NCI-H1105 treated with DMSO at 0.1 percent for 48 hours (cell line): Measurements from ENCODE around the gene CCNY.
"Not testable (repeated sequence)": the region's sequence is repeated elsewhere in the genome, so short reads cannot be mapped to it uniquely, and the experiment has no call there.

ENCODE experiments used
- DNase-seq: peaks from one replicate; lab custom pipeline; 2025; lab: John Stamatoyannopoulos, UW

CCNY gene

DNA sequence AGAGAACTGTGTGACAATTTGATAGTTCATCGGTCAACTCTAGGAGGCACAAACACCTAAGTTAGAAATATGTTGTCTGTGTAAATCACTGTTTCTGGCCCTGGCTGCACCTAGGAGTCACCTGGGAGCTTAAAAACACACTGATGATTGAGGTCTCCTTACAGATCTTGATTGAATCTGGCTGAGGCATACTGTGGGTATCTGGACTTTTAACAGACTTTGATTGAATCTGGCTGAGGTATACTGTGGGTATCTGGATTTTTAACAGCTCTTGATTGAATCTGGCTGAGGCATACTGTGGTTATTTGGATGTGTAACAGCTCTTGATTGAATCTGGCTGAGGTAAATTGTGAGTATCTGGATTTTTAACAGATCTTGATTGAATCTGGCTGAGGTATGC, 181.9 kb downstream of the CCNY start:
- DNase-seq, result not testable (repeated sequence)

DNA sequence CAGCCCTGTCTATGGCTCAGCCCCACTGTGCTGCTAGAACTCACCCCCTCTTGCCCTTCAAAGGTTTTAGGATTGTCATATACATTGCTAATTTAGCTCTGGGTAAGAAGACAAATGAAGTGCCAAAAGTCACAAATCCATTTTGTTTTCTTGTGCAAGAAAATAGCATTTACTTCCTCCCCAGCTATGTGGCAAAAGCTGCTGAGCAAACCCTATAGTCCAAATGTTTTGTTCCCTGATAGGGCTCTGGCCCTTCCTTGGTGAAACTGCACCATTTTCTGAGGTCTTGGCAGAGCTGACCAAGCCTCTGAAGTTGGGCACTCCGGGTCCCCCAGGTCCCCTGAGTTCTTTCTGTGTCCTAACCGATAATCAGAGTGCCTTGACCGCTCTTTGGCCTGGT, 184.7 kb downstream of the CCNY start:
- DNase-seq, result no peak

DNA sequence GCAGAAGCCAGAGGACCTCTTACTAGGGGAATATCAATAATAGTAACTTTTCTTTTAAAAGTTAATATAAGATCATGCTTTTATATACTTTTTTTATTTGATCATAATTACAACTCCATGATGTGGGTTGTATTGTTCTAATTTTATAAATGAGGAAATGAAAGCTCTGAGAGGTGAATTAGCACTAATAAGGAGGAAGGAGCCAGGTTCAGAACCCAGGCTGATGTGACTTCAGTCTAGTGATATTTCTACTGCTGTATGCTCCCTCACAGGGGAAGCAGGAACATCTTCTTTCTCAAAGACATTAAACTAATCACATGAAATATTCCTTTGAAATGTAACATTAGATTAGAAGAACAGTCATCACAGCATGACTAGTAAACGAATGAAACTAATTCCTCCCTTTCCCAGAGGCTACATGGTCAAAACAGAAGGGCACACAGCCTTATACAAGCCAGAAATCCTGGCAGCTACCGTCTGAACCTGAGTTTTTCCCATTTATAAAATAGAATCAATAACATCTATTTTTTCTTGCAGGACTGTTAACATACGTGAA, 187.4 kb downstream of the CCNY start:
- DNase-seq, result no peak

DNA sequence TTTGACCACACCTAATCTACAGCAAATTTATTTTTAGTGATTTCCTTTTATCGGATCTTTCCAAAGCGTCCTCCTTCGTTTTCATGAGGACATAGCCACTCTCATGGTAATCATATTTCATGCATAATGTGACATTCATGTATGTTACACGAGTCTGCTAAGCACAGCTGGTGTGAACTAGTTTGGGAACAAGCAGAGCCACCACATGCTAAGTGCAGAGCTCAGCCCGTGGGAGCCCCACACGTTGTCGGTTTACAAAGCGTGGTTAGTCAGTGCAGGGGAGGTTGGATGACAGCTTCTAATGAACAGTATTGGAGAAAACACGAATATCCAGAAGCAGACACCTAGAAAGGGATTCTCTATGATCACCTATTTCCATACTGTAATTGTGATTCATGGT, 190.4 kb downstream of the CCNY start:
- no peak for DNase-seq

DNA sequence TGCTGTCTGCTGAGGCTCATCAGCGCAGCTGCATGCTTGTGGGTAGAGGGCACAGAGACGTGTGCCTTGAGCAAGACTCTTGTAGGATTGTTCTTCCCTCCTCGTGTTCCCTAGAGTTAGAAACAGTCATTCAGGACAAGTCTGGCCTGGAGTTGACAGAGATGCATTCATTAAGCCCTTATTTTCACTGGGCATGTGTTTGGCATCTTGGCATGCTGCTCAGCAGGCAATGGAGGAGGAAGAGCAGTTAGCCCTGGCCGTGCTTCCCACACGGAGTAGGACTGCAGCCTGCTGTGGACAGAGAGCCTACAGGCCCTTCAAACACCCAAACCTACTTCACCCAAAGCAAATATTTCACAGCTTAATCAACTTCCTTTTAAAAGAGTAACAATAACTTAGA, 195.8 kb downstream of the CCNY start:
- DNase-seq, result no peak

DNA sequence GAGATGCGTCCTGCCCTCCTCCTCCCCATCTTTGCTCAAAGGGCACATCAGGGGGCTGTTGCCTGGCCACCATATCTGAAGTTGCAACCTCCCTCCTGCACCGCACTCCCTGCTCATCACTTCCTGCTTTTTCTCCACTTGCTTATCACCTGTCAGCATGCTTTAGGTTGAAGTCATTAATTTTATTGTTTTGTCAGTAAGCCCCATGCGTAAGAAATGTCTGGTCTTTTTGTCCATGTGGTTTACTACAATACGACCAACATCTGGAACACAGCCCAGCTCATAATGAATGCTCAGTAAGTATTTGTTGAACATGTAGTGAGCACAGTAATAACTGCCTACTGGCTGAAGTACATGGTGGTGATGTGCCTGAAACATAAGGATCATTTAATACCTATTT, 197.3 kb downstream of the CCNY start:
- peak; percentile 79 for DNase-seq

DNA sequence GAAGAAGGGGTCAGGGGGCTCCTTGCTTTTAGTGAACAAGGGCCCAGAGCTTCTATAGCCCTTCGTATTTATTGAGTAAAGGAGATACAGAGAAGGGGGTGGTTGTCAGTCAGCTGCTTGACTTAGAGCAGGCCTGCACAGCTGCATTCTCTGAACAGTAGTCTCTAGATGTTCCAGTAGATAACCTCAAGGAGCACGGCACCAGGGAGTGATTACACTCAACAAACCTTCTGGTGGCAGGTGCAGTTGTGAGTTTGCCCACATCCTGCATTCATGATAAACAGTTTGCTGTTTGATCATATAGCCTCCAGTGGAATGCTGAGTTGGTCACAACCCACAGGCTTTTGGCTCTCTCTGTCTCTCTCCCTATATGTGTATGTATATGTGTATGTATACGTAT, 198.8 kb downstream of the CCNY start:
- DNase-seq, result no peak

DNA sequence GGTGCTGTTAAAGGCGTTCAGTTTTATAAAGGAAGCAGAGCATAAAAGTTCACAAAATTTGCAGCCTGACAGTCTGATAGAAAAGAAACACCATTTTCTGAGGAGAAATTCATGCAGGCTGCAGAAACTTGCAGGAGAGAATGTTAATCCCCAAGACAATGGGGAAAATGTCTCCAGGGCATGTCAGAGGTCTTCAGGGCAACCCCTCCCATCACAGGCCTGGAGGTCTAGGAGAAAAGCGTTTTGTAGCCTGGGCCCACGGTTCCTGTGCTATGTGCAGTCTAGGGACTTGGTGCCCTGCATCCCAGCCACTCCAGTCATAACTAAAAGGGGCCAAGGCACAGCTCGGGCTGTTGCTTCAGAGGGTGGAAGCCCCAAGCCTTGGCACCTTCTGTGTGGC, 200.5 kb downstream of the CCNY start:
- DNase-seq, result no peak

DNA sequence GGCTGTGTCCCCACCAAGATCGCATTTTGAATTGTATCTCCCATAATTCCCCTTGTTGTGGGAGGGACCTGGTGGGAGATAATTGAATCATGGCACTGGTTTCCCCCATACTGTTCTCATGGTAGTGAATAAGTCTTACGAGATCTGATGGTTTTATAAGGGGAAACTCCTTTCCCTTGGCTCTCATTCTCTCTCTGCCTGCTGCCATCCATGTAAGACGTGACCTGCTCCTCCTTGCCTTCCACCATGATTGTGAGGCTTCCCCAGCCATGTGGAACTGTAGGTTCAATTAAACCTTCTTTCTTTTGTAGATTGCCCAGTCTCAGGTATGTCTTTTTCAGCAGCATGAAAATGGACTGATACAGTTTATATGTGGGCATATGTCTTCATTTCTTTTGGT, 201.6 kb downstream of the CCNY start:
- not testable (repeated sequence) for DNase-seq

DNA sequence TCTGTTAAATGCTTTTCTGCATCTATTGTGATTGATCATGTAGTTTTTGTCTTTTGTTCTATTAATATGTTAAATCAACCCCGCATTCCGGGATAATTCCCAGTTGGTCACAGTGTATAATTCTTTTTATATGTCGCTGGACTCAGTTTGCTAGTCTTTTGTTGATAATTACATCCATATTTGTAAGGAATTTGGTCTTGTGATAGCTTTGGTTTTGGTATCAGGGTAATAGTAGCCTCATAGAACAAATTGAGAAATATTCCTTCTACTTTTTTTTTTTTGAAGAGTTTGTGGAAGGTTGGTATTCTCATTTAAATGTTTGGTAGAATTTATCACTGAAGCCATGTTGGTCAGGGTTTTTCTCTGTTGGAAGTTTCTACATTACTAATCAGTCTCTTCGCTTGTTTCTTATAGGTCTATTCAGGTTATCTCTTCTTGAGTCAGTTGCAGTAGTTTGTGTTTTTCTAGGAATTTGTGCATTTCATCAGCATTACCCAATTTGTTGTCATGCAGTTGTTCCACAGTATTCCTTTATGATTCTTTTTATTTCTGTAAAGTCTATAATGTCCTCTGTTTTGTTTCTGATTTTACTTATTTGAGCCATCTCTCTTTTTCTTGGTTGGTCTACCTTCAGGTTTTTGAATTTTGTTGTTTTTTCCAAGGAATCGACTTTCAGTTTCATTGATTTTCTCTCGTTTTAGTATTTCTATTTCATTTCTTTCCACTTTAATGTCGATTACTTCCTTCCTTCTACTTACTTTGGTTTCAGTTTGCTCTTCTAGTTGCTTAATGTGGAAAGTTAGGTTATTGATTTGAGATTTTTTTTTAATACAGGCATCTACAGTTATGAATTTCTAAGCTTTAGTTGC, 204.2 kb downstream of the CCNY start:
- no peak for DNase-seq

DNA sequence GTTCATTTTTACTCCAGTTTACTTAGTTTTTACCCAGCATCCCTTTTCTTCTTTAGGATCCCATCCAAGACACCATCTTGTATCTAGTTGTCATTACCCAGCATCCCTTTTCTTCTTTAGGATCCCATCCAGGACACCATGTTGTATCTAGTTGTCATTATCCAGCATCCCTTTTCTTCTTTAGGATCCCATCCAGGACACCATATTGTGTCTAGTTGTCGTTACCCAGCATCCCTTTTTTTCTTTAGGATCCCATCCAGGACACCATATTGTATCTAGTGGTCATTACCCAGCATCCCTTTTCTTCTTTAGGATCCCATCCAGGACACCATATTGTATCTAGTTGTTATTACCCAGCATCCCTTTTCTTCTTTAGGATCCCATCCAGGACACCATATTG, 205.4 kb downstream of the CCNY start:
- no peak for DNase-seq

DNA sequence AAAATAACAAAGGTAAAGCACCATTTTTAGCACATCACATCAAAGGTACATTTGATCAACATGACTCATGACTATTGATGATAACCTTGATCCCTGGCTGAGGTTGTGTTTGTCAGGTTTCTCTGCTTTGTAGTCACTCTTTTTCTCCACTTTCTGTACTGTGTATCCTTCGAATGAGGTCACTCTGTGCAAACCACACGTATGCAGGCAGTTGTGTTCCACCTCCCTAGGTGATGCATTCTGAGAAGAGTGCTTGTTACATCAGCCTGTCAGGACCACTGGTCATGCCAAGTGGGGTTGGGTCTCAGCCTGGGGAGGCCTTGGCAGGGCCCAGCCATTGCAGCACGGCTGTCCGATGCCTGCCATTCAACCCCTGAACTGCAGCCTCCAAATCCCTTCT, 206.0 kb downstream of the CCNY start:
- DNase-seq, result no peak

DNA sequence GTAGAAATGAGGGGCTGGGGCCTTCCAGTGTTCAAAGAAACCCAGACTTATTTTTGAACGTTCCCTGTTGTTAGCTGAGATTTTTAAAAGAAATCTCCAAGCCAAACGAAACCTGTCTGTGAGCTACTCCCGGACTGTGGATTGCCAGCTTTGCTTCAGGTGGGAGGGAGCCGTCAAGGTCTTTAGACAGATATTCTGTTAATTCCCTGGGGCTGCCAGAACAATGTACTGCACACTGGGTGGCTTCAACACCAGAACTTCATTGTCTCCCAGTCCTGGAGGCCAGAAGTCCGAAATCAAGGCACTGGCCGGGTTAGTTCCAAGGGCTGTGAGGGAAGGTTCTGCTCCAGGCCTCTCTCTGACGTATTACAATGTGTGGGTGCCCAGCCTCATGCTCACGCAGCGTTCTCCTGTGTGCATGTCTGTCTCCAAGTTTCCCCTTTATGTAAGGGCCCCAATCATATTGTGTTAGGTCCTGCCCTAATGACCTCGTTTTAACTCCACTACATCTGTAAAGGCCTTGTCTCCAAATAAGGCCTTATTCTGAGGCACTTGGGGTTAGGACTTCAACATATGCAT, 208.9 kb downstream of the CCNY start:
- DNase-seq, result no peak

DNA sequence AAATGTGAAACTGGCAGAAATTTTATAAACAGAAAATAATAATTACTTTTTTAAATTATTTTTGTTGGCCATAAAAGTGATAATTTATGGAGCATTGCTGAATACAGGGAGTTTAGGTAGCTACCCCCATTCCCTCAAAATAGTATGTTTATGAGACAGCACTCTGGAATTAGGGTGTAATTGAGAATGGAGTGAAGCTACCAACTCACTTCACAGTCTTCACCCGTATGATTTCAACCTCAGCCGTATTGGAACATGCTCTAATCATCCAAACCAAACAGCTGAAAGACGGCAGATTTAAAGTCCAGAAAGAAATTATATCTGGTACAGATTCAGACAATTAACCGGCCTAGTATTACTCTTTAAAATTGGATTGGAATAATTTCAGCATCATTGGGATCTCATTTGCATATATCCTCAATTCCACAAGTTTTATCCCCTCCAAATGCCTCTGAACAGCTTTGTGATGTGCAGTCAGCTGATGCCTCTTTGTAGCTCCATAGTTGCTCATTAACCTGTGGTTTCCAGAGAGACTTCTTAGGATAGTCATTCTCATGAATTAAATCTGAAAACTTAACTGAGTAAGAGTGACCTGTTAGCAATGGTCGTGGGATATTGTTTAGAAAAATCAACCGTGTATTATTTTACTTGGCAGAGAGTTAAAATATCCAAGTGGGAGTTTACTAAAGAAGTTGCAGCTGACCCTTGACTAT, 209.7 kb downstream of the CCNY start:
- no peak for DNase-seq

DNA sequence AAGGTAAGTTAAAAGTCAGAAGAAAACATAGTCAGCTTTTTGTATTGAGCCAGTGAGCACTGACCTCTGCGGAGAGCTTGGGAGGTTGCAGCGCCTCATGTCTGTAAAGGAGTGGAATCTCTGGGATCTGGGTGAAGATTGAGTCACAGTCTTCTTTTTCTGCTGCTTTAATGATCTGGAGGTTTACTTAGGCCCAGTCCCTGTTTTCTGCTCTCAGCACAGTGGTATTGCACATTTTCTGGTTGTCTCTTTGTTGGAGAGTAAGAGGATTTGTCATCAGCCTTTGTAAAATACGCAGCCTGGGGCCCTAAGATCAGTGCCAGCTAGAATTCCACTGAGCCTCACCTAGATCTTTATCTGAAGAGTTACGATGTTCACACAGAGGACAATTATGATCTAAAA, 210.5 kb downstream of the CCNY start:
- DNase-seq, result no peak

DNA sequence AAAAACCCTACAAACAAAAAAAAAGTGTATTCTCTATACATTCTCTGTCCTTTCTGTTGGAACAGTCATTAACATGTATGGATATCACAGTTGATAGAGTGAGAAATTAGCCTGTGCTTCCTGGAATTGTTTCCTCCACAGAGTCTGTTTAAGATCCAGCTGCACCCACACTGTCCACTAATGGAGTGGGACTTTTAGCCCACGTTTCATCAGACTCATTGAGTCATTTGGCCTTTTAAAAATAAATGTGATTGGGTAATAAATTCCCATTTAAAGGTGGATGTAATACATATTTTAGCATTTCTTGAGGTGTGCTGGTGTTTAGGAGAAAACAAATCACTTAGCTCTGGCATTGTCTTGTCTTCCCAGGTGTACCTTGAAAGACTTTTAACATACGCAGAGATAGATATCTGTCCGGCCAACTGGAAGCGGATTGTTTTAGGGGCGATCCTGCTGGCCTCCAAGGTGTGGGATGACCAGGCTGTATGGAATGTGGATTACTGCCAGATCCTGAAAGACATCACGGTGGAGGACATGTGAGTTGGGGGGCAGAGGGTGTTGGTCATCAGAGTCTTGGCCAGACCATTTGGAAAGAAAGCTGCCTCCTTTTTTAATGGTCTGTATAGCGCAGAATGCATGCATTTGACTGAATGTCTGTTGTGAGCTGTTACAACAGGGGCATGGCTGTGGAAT, 216.5 kb downstream of the CCNY start:
- no peak for DNase-seq

DNA sequence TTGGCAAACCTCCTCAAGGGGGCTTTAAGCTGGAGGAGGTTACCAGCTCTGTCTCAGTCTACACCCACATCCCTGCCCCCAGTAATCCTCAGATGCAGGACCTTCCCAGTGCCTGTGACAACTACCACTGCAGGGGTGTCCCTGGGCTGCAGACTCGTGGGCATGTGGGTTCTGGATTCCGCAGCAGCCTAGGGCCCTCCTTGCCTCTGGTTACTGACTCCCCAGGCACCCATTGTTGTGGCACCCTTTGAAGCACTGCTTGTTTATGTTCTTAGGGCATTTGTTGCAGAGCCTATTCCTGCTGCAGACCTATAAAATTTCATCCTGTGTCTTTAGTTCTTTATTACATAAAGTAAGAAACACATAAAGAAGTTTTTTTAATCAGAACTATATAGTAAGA, 217.7 kb downstream of the CCNY start:
- no peak for DNase-seq

DNA sequence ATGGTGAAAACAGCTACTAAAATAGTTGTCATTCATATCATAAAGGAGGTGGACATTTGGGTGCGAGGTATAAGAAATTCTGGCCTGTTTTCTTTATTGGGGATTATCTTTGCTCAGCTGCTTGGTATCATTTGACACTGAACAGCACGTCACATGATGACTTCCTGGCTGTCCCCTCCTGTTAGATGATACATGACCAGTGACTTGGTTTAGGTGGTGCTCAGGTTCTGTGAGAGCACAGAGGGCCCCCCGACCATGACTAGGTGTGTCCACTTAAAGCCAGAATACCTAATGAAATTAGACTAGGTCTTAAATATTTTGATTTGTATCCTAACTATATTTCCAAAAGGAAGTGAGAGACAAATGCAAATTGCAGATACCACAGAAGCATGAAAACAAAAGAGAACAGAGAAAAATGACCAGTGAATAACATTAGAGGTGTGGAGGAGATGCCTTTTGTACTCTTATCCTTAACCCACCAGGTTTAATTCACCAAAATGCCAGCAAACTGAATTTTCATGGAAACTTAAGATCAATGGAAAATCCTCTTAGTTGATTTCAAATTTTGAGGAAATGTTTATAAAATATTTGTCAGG, 218.2 kb downstream of the CCNY start:
- DNase-seq, result no peak

DNA sequence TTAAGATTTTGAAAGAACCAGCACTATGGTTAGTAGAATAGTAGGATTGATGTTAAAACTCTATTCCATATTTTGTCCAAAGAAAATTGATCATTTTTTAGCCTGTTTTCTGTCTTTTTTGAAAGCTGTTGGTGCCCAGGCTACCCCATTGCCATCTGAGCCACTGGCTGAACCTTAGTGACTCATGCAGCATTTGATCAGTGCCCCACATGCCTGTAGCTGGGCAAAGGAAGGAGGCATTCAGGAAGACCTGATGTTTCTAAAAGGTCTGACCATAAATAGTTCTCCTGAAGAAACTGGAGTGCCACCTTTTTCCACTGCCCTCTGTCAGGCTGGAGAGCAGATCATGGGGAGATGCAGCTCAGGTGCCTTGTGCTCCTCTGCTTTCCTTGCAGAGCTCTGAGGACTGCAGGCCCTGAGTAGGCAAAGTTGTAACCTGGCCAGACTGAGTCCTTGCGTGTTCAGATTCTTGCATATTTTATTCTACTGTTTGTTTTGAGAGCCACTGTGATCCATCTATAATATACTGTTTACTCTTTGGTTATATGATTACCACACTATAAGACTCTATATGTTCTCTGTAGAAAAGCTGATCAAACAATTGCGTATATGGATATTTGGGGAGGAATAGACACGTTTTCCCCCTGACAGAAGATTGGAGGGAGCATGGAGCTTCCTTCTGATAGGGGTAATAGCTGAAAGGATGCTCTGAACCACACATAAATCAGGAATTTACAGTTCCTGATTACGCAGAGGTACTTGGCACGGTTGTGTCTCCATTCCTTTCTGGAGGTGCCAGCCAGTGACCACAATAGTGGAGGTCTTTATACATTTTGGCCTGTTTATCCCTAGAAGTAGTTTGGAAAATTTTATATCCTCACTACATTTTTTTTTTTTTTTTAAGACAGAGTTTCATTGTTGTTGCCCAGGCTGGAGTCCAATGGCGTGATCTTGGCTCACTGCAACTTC, 219.9 kb downstream of the CCNY start:
- DNase-seq, result no peak

DNA sequence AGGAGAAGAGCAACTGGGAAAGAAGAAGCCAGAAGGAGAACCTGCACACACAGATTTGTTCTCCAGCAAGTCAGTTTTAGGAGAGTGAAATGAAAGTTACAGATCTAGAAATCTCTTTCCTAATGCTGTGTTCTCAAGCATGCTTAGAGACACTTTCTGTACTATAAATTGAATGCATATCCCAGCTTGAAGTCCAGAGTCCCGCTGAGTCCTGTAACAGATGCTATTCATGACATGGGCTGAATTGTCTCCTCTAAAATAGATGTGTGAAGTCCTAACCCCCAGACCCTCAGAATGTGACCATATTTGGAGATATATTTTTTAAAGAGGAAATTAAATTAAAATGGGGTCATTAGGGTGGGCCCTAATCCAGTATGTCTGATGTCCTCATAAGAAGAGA, 222.0 kb downstream of the CCNY start:
- no peak for DNase-seq

DNA sequence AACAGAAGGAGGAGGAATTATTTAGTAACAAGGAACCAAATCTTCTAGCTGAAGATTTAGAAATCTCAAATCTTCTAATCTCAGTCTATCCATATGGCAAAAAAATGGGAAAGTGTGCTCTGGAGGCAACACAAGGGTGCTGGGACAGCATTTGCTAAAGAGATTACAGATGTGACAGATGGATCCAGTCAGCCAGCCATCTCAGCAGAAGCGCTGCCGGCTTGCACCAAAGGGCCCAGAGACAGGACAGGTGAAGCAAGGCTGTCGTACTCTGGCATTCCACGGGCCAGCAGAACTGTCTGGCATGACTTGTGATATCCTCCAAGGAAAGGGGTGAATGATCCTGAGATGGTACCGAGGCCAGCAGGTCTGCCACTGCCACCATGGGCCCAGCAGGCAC, 223.1 kb downstream of the CCNY start:
- DNase-seq, result no peak
